ENCODE data around the gene PTPN7. TPM values are rescaled to one million over a fixed set of nuclear protein-coding genes. Genes with fewer than 3 reads are reported as not detected.
"Not testable (repeated sequence)": the region's sequence is repeated elsewhere in the genome, so short reads cannot be mapped to it uniquely, and the experiment has no call there.

PTPN7 gene
- total RNA-seq, 2 donors from 2014 or later = not detected

DNA sequence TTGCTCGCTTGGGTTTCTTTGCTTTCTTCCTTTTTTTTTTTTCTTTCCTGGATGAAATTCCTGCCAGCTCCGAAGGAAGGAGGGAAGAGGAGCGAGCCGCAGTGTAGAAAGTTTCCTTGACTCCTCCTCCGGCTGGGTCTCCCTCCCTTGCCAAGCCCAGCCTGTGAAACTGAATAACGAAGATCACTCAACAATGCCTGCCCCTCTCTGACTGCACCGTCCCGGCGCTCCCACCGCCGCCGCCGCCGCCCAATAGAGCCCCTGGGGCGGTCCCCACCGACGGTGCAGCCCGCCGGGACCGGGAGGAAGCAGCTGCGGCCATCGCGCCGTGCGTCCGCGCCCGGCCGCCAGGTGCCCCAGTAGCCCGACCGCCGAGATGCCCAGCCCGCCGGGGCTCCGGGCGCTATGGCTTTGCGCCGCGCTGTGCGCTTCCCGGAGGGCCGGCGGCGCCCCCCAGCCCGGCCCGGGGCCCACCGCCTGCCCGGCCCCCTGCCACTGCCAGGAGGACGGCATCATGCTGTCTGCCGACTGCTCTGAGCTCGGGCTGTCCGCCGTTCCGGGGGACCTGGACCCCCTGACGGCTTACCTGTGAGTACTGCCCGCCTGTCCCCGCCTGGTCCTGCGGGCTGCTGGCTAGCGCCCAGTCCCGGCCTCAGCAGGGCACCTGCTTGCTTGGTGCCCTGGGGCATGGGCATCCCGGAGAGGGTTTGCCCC lies 33.4 kb upstream of the PTPN7 start, which contains the start of gene LGR6:
Gene LGR6, plus strand, starts transcription at position 186 of the 714 bp plus-strand sequence. Its CDS starts 191 bp downstream, at position 377.
- peaks cover 7% of the 10 kb centered on the region for H3K4me1 ChIP-seq (ENCODE audit: control insufficient read depth, insufficient read depth, low read length)
- TF ChIP-seq, protein P1, sequence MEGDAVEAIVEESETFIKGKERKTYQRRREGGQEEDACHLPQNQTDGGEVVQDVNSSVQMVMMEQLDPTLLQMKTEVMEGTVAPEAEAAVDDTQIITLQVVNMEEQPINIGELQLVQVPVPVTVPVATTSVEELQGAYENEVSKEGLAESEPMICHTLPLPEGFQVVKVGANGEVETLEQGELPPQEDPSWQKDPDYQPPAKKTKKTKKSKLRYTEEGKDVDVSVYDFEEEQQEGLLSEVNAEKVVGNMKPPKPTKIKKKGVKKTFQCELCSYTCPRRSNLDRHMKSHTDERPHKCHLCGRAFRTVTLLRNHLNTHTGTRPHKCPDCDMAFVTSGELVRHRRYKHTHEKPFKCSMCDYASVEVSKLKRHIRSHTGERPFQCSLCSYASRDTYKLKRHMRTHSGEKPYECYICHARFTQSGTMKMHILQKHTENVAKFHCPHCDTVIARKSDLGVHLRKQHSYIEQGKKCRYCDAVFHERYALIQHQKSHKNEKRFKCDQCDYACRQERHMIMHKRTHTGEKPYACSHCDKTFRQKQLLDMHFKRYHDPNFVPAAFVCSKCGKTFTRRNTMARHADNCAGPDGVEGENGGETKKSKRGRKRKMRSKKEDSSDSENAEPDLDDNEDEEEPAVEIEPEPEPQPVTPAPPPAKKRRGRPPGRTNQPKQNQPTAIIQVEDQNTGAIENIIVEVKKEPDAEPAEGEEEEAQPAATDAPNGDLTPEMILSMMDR (conservative IDR thresholded peaks at IDR 0.05) = peak; percentile 44
- no peak within 1 kb of the TSS for H3K27ac ChIP-seq (ENCODE audit: low read depth, low read length)
- 12 to 20% methylated on average over 13 to 61 of the region's 61 CpGs for WGBS, 2 experiments (ENCODE audit: insufficient coverage in 1 of 2, insufficient read length in 1 of 2)
- no peaks in the 10 kb centered on the region for H3K36me3 ChIP-seq (ENCODE audit: control insufficient read depth, insufficient read depth, low read length)
- peak within 1 kb of the TSS; percentile 66 for H3K4me3 ChIP-seq (ENCODE audit: low read length)
- DNase-seq = peak; percentile 75
- peaks cover 49% of the 10 kb centered on the region for H3K27me3 ChIP-seq (ENCODE audit: control insufficient read depth, insufficient read depth, low read length, poor library complexity, severe bottlenecking)
- Mint-ChIP-seq H3K4me1 (peaks cover 6% of the 10 kb centered on the region), H3K27ac (no peak within 1 kb of the TSS), H3K36me3 (ENCODE audit: low read depth) (peaks cover 1% of the 10 kb centered on the region), H3K9me3 (peaks cover 7% of the 10 kb centered on the region), H3K27me3 (ENCODE audit: insufficient read depth) (peaks cover 45% of the 10 kb centered on the region), H3K4me3 (peak within 1 kb of the TSS; percentile 46)
- H3K9ac ChIP-seq (ENCODE audit: extremely low read depth, low read length, poor library complexity, severe bottlenecking) = no peak within 1 kb of the TSS
- H3K9me3 ChIP-seq (ENCODE audit: control insufficient read depth, low read length) = no peaks in the 10 kb centered on the region

DNA sequence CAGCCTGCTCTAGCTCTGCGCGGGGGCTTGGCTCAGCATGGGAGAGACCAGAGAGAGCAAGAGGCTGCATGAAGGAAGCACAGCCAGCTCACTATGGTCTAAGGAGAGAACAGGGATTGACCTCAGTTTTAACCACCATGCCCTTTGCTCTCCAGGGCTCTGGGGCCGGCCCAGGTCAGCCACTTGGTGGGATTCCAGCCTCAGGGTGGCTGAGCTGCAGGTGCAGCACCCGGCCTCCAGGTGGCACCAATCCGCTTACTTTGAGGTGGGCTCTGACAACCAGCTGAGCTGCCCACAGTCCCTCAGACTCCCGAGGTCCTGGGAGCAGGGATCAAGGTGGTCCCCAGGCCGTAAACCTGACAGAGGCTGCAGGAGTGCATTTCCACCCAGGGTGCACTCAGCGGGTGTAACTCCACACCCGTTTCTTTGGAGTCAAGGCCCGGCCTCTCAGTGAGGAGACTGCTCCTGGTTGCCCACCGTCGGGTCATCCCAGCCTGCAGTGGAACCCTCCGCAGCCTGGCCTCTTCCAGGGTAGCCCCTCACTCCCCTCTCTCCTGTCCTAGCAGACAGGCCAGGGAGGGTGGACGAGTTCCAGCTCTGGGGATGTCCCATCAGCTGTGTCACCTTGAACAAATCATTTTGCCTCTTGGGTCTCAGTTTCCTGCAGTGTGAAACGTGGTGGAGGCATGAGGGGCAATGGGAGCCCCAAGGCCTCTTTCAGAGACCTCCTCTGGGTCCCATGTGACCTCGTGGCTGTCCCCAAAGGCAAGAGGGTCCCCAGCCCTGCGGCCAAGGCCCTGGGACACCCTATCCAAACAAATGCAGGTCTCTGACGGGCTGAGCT lies 32.6 kb upstream of the PTPN7 start:
- peak; percentile 96 for DNase-seq
- H3K4me3 Mint-ChIP-seq = peak overlapping the region; percentile 46
- TF ChIP-seq, protein P1 (conservative IDR thresholded peaks at IDR 0.05) = peak; percentile 95
- 51 to 53% methylated on average over 13 to 18 of the region's 18 CpGs for WGBS, 2 experiments (ENCODE audit: insufficient coverage in 1 of 2, insufficient read length in 1 of 2)
- H3K4me1 Mint-ChIP-seq = peaks cover 6% of the 10 kb centered on the region
- peaks cover 7% of the 10 kb centered on the region for H3K9me3 Mint-ChIP-seq
- no peaks in the 10 kb centered on the region for H3K9me3 ChIP-seq (ENCODE audit: control insufficient read depth, low read length)
- peaks cover 1% of the 10 kb centered on the region for H3K36me3 Mint-ChIP-seq (ENCODE audit: low read depth)
- no peak overlapping the region for H3K27ac Mint-ChIP-seq
- peaks cover 43% of the 10 kb centered on the region for H3K27me3 Mint-ChIP-seq (ENCODE audit: insufficient read depth)
- H3K4me1 ChIP-seq (ENCODE audit: control insufficient read depth, insufficient read depth, low read length) = peaks cover 7% of the 10 kb centered on the region
- no peaks in the 10 kb centered on the region for H3K36me3 ChIP-seq (ENCODE audit: control insufficient read depth, insufficient read depth, low read length)
- no peak overlapping the region for H3K27ac ChIP-seq (ENCODE audit: low read depth, low read length)
- H3K4me3 ChIP-seq (ENCODE audit: low read length) = peak overlapping the region; percentile 66
- H3K27me3 ChIP-seq (ENCODE audit: control insufficient read depth, insufficient read depth, low read length, poor library complexity, severe bottlenecking) = peaks cover 49% of the 10 kb centered on the region
- H3K9ac ChIP-seq (ENCODE audit: extremely low read depth, low read length, poor library complexity, severe bottlenecking) = no peak overlapping the region

DNA sequence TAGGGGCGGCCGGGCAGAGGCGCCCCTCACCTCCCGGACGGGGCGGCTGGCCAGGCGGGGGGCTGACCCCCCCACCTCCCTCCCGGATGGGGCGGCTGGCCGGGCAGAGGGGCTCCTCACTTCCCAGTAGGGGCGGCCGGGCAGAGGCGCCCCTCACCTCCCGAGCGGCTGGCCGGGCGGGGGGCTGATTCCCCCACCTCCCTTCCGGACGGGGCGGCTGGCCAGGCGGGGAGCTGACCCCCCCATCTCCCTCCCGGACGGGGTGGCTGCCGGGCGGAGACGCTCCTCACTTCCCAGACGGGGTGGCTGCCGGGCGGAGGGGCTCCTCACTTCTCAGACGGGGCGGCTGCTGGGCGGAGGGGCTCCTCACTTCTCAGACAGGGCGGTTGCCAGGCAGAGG lies 31.0 kb upstream of the PTPN7 start:
- not testable (repeated sequence) for H3K4me3 ChIP-seq (ENCODE audit: low read length); H3K9me3 ChIP-seq (ENCODE audit: control insufficient read depth, low read length); H3K27ac ChIP-seq (ENCODE audit: low read depth, low read length); H3K27ac Mint-ChIP-seq; DNase-seq; H3K4me1 Mint-ChIP-seq; H3K9ac ChIP-seq (ENCODE audit: extremely low read depth, low read length, poor library complexity, severe bottlenecking); H3K4me1 ChIP-seq (ENCODE audit: control insufficient read depth, insufficient read depth, low read length); H3K9me3 Mint-ChIP-seq; H3K36me3 Mint-ChIP-seq (ENCODE audit: low read depth); H3K4me3 Mint-ChIP-seq; H3K36me3 ChIP-seq (ENCODE audit: control insufficient read depth, insufficient read depth, low read length)
- H3K27me3 ChIP-seq (ENCODE audit: control insufficient read depth, insufficient read depth, low read length, poor library complexity, severe bottlenecking) = peaks cover 37% of the 10 kb centered on the region
- peaks cover 38% of the 10 kb centered on the region for H3K27me3 Mint-ChIP-seq (ENCODE audit: insufficient read depth)
- WGBS, 2 experiments (ENCODE audit: insufficient coverage in 1 of 2, insufficient read length in 1 of 2) = 100% methylated on average over 5 of the region's 33 CpGs; no CpG with 5 or more reads in 1 of the 2 experiments

All from endodermal cell (in vitro differentiated cells).